GM12878 (cell line): ENCODE results near the gene CACNA1B.

Experiments
- CBX5 ChIP-seq: sonication (generic); IDR thresholded peaks from 2 replicates; pipeline ENCODE4 v1.6.1; 2016; ENCODE audit warnings: low read depth, moderate library complexity, mild to moderate bottlenecking, inconsistent platforms
- CHD4 ChIP-seq: fragments of 200-600 bp; sonication (generic); IDR thresholded peaks from 2 replicates; pipeline ENCODE4 v1.6.1; 2016; ENCODE audit warnings: mild to moderate bottlenecking
- CTCF ChIP-seq, 3 experiments: IDR thresholded peaks in 2 of 3; conservative IDR thresholded peaks in 1 of 3; 2 replicates each; pipeline ENCODE4 v1.5.1; 2011; ENCODE audit warnings: low read depth in 3 of 3, low read length in 3 of 3, mild to moderate bottlenecking in 3 of 3, control low read depth in 2 of 3, moderate library complexity in 2 of 3, inconsistent platforms in 1 of 3, mixed read lengths in 1 of 3; ENCODE audit not compliant: control insufficient read depth in 2 of 3, insufficient read depth in 1 of 3; ENCODE audit errors: extremely low read depth in 1 of 3
- ELK1 ChIP-seq: IDR thresholded peaks from 2 replicates; pipeline ENCODE4 v1.6.1; 2012; ENCODE audit warnings: low read depth, low read length, improper control_type of control experiment
- ESRRA ChIP-seq: IDR thresholded peaks from 2 replicates; pipeline ENCODE4 v1.6.1; 2012; ENCODE audit warnings: mild to moderate bottlenecking, low read length, improper control_type of control experiment
- EZH2 ChIP-seq: IDR thresholded peaks from 2 replicates; pipeline ENCODE4 v1.6.1; 2012; ENCODE audit warnings: low read depth, mild to moderate bottlenecking, control low read depth, inconsistent platforms, low read length, borderline replicate concordance; ENCODE audit not compliant: control insufficient read depth
- GABPA ChIP-seq: IDR thresholded peaks from 2 replicates; pipeline ENCODE4 v1.6.1; 2014; ENCODE audit warnings: antibody characterized with exemption, low read depth, mild to moderate bottlenecking, inconsistent platforms
- NFIC ChIP-seq: IDR thresholded peaks from 2 replicates; pipeline ENCODE4 v1.6.1; 2012; ENCODE audit warnings: low read depth, mild to moderate bottlenecking, inconsistent platforms, low read length, moderate library complexity
- POLR2A ChIP-seq: IDR thresholded peaks from 2 replicates; pipeline ENCODE4 v1.6.1; 2011; ENCODE audit warnings: low read depth, mild to moderate bottlenecking, low read length
- SIN3A ChIP-seq: IDR thresholded peaks from 2 replicates; pipeline ENCODE4 v1.6.1; 2012; ENCODE audit warnings: low read depth, low read length, improper control_type of control experiment
- SMAD1 ChIP-seq: fragments of 450-650 bp; IDR thresholded peaks from 2 replicates; pipeline ENCODE4 v1.6.1; 2018; ENCODE audit warnings: mild to moderate bottlenecking, low read depth; ENCODE audit not compliant: partially characterized antibody
- TCF12 ChIP-seq: IDR thresholded peaks from 2 replicates; pipeline ENCODE4 v1.6.1; 2011; ENCODE audit warnings: low read depth, mild to moderate bottlenecking, low read length
- TCF3 ChIP-seq: IDR thresholded peaks from 2 replicates; pipeline ENCODE4 v1.6.1; 2012; ENCODE audit warnings: low read depth, mild to moderate bottlenecking, low read length, borderline replicate concordance; ENCODE audit not compliant: insufficient read depth
- ZZZ3 ChIP-seq: IDR thresholded peaks from 2 replicates; pipeline ENCODE4 v1.6.1; 2011; ENCODE audit warnings: low read depth; ENCODE audit not compliant: control insufficient read depth, insufficient read length

GRCh38 chr9:138102246-138103051 is 224.9 kb downstream of the CACNA1B start:
- TF ChIP-seq ELK1 (no peak), EZH2 (no peak), SMAD1 (no peak), NFIC (no peak), CTCF (IDR thresholded peaks at IDR 0.05 in 2 of 3, conservative IDR thresholded peaks at IDR 0.05 in 1 of 3; ENCODE audit: control insufficient read depth in 2 of 3, extremely low read depth in 1 of 3, insufficient read depth in 1 of 3, low read depth in 3 of 3, low read length in 3 of 3) (no peak), TCF12 (no peak), TCF3 (no peak), GABPA (no peak), ESRRA (no peak), CBX5 (no peak), CHD4 (no peak), POLR2A (no peak), SIN3A (no peak), ZZZ3 (no peak)
